HEK293 (cell line): Measurements from ENCODE around the gene LILRA1.
"Not testable (repeated sequence)": the region's sequence is repeated elsewhere in the genome, so short reads cannot be mapped to it uniquely, and the experiment has no call there.

Experiments used
- CTCF ChIA-PET: fragments of 350-600 bp; formaldehyde crosslinking; extraction: SDS; loops from one replicate; lab custom pipeline; 2021; ENCODE audit warnings: antibody characterized with exemption; lab: Yijun Ruan, JAX
- POLR2A ChIA-PET: fragments of 300-600 bp; formaldehyde crosslinking; extraction: SDS; loops from one replicate; lab custom pipeline; 2020; ENCODE audit warnings: antibody characterized with exemption, inconsistent platforms; lab: Yijun Ruan, JAX
- H3K27ac ChIP-seq: fragments of 200-500 bp; sonication (Bioruptor generic); 2 replicates; pipeline ENCODE4 v1.5.1; 2014; ENCODE audit warnings: low read depth, low read length, control low read depth, inconsistent platforms; ENCODE audit errors: extremely low read depth
- H3K36me3 ChIP-seq, 2 experiments: fragments of 200-500 bp in 1 of 2; sonication (Bioruptor generic) in 1 of 2; 1 replicate in 1 of 2; 2 replicates in 1 of 2; pipeline ENCODE4 v1.5.1; 2014 to 2017; ENCODE audit warnings: inconsistent platforms in 2 of 2, low read length in 2 of 2; ENCODE audit not compliant: control insufficient read depth in 2 of 2, insufficient read depth in 1 of 2
- H3K4me1 ChIP-seq: fragments of 200-500 bp; sonication (Bioruptor generic); 2 replicates; pipeline ENCODE4 v1.5.1; 2014; ENCODE audit warnings: mild to moderate bottlenecking, low read length, inconsistent platforms; ENCODE audit not compliant: control insufficient read depth, insufficient read depth
- H3K4me3 ChIP-seq: 2 replicates; pipeline ENCODE4 v1.5.1; 2011; ENCODE audit warnings: low read depth, mild to moderate bottlenecking, control low read depth, low read length, moderate library complexity
- H3K9me3 ChIP-seq: fragments of 200-500 bp; sonication (Bioruptor generic); 2 replicates; pipeline ENCODE4 v1.5.1; 2014; ENCODE audit warnings: low read depth, low read length, inconsistent platforms; ENCODE audit not compliant: control insufficient read depth, insufficient read depth
- GFI1B ChIP-seq: fragments of 450-650 bp; formaldehyde crosslinking; IDR thresholded peaks from 2 replicates; pipeline ENCODE4 v1.5.1; 2016; ENCODE audit warnings: missing biosample characterization, missing genetic modification characterization
- IKZF3 ChIP-seq: fragments of 450-650 bp; IDR thresholded peaks from 2 replicates; pipeline ENCODE4 v1.5.0; 2018; ENCODE audit warnings: missing biosample characterization, mild to moderate bottlenecking, missing genetic modification characterization, moderate library complexity
- PRDM1 ChIP-seq: fragments of 450-650 bp; formaldehyde crosslinking; IDR thresholded peaks from 2 replicates; pipeline ENCODE4; 2016; ENCODE audit warnings: missing biosample characterization, missing genetic modification characterization
- ZNF112 ChIP-seq: fragments of 450-650 bp; formaldehyde crosslinking; IDR thresholded peaks from 2 replicates; pipeline ENCODE4 v1.5.0; 2017; ENCODE audit warnings: missing biosample characterization, missing genetic modification characterization
- ZNF140 ChIP-seq: fragments of 450-650 bp; formaldehyde crosslinking; IDR thresholded peaks from 2 replicates; pipeline ENCODE4 v1.5.1; 2016; ENCODE audit warnings: missing biosample characterization, missing genetic modification characterization
- ZNF274 ChIP-seq, 2 experiments: fragments of 200-500 bp in 1 of 2; fragments of 450-650 bp in 1 of 2; sonication (Bioruptor generic) in 1 of 2; formaldehyde crosslinking in 1 of 2; IDR thresholded peaks; 2 replicates each; pipeline versions ENCODE4 v1.5.1 to v1.6.1; 2014 to 2016; ENCODE audit warnings: borderline replicate concordance in 1 of 2, inconsistent platforms in 1 of 2, low read length in 1 of 2, missing biosample characterization in 1 of 2, missing genetic modification characterization in 1 of 2
- ZNF341 ChIP-seq: fragments of 450-650 bp; formaldehyde crosslinking; IDR thresholded peaks from 2 replicates; pipeline ENCODE4; 2016; ENCODE audit warnings: low read depth, missing biosample characterization, missing genetic modification characterization
- ZNF610 ChIP-seq: fragments of 450-650 bp; formaldehyde crosslinking; IDR thresholded peaks from 2 replicates; pipeline ENCODE4 v1.5.1; 2016; ENCODE audit warnings: missing biosample characterization, missing genetic modification characterization, borderline replicate concordance
- ZNF621 ChIP-seq: fragments of 450-650 bp; formaldehyde crosslinking; IDR thresholded peaks from 2 replicates; pipeline ENCODE4 v1.5.1; 2017; ENCODE audit warnings: missing biosample characterization, missing genetic modification characterization
- ZNF658 ChIP-seq: fragments of 450-650 bp; formaldehyde crosslinking; IDR thresholded peaks from 2 replicates; pipeline ENCODE4; 2016; ENCODE audit warnings: missing biosample characterization, missing genetic modification characterization
- ZNF664 ChIP-seq: fragments of 450-650 bp; formaldehyde crosslinking; IDR thresholded peaks from 2 replicates; pipeline ENCODE4 v1.5.1; 2016; ENCODE audit warnings: missing biosample characterization, missing genetic modification characterization
- ZNF747 ChIP-seq: fragments of 450-650 bp; formaldehyde crosslinking; IDR thresholded peaks from 2 replicates; pipeline ENCODE4 v1.5.1; 2016; ENCODE audit warnings: missing biosample characterization, missing genetic modification characterization
- ZNF837 ChIP-seq: fragments of 450-650 bp; formaldehyde crosslinking; IDR thresholded peaks from 2 replicates; pipeline ENCODE4 v1.5.1; 2016; ENCODE audit warnings: missing biosample characterization, missing genetic modification characterization
- TF ChIP-seq, protein P1 (sequence below): fragments of 450-650 bp; formaldehyde crosslinking; IDR thresholded peaks from 2 replicates; pipeline ENCODE4 v1.5.1; 2017; ENCODE audit warnings: missing biosample characterization, missing genetic modification characterization
- TF ChIP-seq, protein P2 (sequence below): fragments of 450-650 bp; formaldehyde crosslinking; IDR thresholded peaks from 2 replicates; pipeline ENCODE4 v1.5.1; 2016; ENCODE audit warnings: missing biosample characterization, missing genetic modification characterization
- TF ChIP-seq, protein P3 (sequence below): fragments of 450-650 bp; formaldehyde crosslinking; IDR thresholded peaks from 2 replicates; pipeline ENCODE4 v1.5.1; 2016; ENCODE audit warnings: missing biosample characterization, missing genetic modification characterization

LILRA1 gene

DNA sequence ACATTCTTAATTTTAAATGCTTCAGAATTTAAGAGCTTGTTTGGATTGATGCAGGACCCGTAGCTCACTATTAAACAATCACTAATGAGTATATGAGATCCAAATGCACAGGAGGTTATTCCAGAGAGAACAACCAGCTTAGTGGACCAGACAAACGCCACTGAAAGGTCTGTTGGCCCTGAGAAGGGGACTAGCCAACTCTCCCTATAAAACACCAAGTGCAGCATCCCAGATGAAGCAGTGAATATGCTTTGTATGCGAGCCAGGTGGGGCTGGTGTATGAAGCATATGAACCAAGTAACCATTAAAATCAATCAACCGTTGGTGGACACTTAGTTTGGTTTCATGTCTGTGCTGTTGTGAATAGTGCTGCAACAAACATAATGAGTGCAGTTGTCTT is 27.0 kb downstream of the LILRA1 start:
- TF ChIP-seq IKZF3 (tag by site-specific recombination) = no peak
- TF ChIP-seq ZNF341 (tag by site-specific recombination) = no peak
- no peak for TF ChIP-seq ZNF658
- no peak for TF ChIP-seq ZNF621 (tag by site-specific recombination)
- no peak for TF ChIP-seq ZNF747 (tag by site-specific recombination)
- TF ChIP-seq ZNF837 (tag by site-specific recombination) = no peak
- no peak overlapping the region for H3K4me3 ChIP-seq
- POLR2A ChIA-PET = no interaction called here
- H3K36me3 ChIP-seq = no peaks in the 10 kb centered on the region
- no peaks in the 10 kb centered on the region for H3K9me3 ChIP-seq
- CTCF ChIA-PET = no interaction called here
- no peaks in the 10 kb centered on the region for H3K4me1 ChIP-seq
- H3K27ac ChIP-seq = no peak overlapping the region

DNA sequence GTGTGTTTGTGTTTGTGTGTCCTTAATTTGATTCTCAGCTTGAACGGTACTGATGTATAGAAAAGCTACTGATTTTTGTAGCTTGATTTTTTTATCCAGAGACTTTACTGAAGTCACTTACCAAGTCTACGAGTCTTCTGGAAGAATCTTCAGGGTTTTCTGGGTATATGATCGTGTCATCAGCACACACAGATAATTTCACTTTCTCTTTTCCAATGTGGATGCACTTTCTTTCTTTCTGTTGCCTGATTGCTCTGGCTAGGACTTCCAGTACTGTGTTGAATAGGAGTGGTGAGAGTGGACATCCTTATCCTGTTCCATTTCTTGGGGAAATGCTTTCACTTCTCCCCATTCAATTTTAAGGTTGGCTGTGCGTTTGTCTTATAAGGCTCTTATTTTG is 29.0 kb downstream of the LILRA1 start:
- Histone ChIP-seq H3K27ac (no peak overlapping the region), H3K4me3 (no peak overlapping the region), H3K9me3 (no peaks in the 10 kb centered on the region), H3K4me1 (no peaks in the 10 kb centered on the region), H3K36me3 (no peaks in the 10 kb centered on the region)
- TF ChIP-seq, protein P1, sequence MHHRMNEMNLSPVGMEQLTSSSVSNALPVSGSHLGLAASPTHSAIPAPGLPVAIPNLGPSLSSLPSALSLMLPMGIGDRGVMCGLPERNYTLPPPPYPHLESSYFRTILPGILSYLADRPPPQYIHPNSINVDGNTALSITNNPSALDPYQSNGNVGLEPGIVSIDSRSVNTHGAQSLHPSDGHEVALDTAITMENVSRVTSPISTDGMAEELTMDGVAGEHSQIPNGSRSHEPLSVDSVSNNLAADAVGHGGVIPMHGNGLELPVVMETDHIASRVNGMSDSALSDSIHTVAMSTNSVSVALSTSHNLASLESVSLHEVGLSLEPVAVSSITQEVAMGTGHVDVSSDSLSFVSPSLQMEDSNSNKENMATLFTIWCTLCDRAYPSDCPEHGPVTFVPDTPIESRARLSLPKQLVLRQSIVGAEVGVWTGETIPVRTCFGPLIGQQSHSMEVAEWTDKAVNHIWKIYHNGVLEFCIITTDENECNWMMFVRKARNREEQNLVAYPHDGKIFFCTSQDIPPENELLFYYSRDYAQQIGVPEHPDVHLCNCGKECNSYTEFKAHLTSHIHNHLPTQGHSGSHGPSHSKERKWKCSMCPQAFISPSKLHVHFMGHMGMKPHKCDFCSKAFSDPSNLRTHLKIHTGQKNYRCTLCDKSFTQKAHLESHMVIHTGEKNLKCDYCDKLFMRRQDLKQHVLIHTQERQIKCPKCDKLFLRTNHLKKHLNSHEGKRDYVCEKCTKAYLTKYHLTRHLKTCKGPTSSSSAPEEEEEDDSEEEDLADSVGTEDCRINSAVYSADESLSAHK = no peak
- TF ChIP-seq GFI1B (tag by site-specific recombination) (no peak), PRDM1 (tag by site-specific recombination) (peak; percentile 40; the same call in 1 of the 2 replicates), ZNF610 (no peak)
- POLR2A ChIA-PET = no interaction called here
- CTCF ChIA-PET = no interaction called here

DNA sequence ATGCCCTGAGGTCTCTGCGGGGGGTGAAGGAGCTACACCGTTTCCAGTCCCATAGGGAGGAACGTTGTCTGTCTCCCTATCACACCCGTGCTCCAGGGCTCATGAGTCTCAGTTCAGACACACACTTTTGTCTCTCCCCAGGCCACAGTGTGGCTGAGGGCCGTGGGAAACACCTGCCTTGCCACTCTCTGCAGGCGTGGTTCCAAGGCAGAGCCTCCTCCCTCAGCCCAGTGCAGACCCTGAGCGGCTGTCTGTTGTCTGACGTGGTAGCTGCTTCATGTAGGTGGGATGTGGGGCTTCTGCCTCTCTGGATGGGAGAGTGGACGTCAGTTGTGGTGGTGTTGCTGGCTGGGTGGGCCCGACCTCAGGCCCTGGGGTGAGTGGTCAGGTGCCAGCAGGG is 30.8 kb downstream of the LILRA1 start:
- H3K4me3 ChIP-seq, CTCF ChIA-PET: not testable (repeated sequence)

DNA sequence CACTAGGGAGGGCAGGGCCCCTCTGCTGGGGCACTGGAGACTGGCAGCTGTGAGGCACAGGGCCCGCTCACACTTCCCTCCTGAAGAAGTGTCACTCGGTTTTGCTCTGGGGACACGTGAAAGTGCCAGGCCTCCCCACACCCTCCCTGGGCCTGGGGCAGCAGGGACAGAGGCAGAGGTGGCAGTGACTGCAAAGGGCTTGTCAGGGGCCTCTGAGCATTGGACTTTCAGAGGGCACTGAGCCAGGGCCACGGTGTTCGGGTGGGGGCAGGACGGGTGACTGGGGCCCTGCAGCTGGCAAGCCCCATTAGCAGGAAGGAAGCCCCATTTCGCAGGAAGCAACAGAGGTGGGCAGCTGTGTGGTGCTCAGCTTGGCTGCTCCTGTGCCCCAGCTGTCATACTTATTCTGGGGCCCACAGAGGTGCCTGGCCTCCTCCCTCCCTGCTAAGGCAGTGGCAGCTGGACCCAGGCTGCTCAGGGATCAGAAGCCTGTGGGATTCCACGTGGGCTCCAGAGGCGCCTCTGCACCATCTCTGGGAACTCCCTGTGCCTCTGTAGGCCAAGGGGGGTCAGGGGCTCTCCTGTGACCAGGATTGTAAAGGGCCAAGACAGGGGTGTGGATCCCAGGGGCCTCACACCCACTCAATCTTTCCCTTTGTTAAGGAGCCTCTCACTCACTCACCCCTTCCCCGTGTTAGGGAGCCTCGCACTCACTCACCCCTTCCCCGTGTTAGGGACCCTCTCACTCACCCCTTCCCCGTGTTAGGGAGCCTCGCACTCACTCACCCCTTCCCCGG is 31.7 kb downstream of the LILRA1 start:
- H3K27ac ChIP-seq, H3K36me3 ChIP-seq, H3K4me3 ChIP-seq, CTCF ChIA-PET, H3K9me3 ChIP-seq, POLR2A ChIA-PET, H3K4me1 ChIP-seq: not testable (repeated sequence)

More for the DNA sequence above, 30.8 kb downstream of the LILRA1 start:
- POLR2A ChIA-PET, H3K36me3 ChIP-seq, H3K4me1 ChIP-seq, H3K9me3 ChIP-seq, H3K27ac ChIP-seq: not testable (repeated sequence)

DNA sequence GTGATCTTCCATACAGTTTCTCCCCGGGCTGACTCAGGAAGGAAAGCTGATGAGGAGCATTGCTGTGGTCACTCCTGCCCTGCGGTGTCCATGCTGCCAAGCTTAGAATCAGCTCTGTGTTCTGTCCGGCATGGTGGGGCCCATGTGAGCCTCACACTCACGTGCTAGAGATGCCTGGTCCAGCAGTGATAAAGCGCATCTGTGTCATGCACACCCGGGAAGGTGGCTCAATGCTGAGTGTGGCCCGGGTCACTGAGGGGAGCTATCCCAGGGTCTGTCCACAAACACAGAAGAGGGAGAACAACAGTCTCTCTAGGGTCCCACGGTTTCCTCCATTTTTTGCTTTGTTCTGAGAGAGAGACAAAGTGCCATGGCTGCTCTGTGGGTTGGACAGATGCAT is 33.3 kb downstream of the LILRA1 start:
- Histone ChIP-seq H3K4me3 (no peak overlapping the region), H3K27ac (no peak overlapping the region), H3K36me3 (no peaks in the 10 kb centered on the region), H3K4me1 (no peaks in the 10 kb centered on the region), H3K9me3 (no peaks in the 10 kb centered on the region)
- CTCF ChIA-PET = interaction anchor here (1.2 kb wide), 1 partner anchor 149 kb away, joined by 3 read pairs; no protein-coding TSS in a partner anchor
- POLR2A ChIA-PET = no interaction called here
- TF ChIP-seq ZNF274 (IDR thresholded peaks at IDR 0.05; ENCODE audit: low read length) (no peak), ZNF274 (tag by site-specific recombination; IDR thresholded peaks at IDR 0.05; ENCODE audit: borderline replicate concordance) (no peak), ZNF112 (tag by site-specific recombination) (no peak), ZNF140 (tag by site-specific recombination) (no peak), ZNF664 (tag by site-specific recombination) (no peak)
- TF ChIP-seq, protein P2, sequence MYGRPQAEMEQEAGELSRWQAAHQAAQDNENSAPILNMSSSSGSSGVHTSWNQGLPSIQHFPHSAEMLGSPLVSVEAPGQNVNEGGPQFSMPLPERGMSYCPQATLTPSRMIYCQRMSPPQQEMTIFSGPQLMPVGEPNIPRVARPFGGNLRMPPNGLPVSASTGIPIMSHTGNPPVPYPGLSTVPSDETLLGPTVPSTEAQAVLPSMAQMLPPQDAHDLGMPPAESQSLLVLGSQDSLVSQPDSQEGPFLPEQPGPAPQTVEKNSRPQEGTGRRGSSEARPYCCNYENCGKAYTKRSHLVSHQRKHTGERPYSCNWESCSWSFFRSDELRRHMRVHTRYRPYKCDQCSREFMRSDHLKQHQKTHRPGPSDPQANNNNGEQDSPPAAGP (tag by site-specific recombination) = no peak
- TF ChIP-seq, protein P3, sequence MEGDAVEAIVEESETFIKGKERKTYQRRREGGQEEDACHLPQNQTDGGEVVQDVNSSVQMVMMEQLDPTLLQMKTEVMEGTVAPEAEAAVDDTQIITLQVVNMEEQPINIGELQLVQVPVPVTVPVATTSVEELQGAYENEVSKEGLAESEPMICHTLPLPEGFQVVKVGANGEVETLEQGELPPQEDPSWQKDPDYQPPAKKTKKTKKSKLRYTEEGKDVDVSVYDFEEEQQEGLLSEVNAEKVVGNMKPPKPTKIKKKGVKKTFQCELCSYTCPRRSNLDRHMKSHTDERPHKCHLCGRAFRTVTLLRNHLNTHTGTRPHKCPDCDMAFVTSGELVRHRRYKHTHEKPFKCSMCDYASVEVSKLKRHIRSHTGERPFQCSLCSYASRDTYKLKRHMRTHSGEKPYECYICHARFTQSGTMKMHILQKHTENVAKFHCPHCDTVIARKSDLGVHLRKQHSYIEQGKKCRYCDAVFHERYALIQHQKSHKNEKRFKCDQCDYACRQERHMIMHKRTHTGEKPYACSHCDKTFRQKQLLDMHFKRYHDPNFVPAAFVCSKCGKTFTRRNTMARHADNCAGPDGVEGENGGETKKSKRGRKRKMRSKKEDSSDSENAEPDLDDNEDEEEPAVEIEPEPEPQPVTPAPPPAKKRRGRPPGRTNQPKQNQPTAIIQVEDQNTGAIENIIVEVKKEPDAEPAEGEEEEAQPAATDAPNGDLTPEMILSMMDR = no peak
